ENCODE measurements around the gene LPCAT1. TPM values are rescaled to one million over a fixed set of nuclear protein-coding genes. Genes with fewer than 3 reads are reported as not detected.
A peak's percentile ranks its signal among the peaks of the same experiment; 100 is the strongest.

LPCAT1 gene
- total RNA-seq, 2 donors from 2014 or later = 13.8 to 16.7 TPM

DNA sequence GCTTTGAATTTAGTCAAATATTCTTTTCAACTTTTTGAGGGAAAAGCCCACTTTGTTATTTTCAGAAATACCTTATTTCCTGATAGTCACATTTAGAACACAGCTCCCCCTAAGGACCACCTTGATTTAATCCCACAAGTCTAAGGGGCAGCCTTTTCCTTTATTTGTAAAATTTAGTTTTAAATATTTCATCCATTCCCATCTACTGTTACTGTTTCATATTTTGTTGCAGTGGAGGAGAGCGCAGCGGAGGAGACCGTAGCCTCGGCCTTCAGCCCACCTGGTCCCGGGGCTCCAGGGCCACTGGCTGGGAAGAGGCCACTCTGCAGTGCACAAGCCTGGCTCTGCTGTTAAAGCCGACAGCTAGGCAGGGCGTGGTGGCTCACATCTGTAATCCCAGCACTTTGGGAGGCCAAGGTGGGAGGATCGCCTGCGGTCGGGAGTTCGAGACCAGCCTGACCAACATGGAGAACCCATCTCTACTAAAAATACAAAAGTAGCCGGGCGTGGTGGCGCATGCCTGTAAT, 19.6 kb downstream of the LPCAT1 start:
- intact Hi-C loops (cut with DNase I, micrococcal nuclease) = no loop called here
- ATAC-seq (no peak), DNase-seq (no peak)

DNA sequence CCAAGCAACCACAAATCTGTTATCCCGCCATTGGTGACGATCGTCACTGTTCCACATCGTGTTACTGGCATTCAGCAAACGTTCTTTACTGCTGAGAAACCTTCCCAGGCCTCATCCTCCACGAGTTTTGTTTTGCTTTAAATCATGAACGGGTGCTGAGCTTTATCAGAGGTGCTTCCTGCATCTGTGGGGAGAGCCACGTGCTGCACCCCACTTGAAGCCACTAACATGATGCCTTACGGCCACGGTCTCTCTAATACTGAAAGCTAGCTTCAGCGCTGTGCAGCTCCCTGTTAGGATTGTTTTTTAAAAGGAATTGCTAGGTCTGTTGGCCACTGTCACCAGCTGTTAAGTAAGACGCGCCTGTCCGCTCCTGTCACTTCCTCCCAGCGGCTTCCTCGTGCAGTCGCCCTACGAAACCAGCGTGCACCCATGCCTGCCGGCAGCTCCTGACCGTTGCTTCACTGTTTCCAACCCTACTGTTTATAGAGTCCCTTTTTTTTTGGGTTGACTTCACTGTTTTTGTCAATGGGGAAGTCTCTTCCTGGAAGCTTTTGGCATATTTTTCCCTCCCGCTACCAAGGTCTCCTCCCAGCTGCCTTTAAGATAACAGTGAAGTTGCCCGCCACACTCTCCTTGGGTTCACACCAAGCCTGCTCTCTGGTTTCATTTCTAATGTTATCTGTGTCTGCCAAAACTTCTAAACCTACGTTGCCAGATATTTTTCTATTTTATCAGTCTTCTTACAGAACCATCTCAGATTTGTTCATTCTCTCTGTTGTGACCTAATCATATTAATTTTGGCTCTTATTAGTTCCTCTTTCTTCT, 20.3 kb downstream of the LPCAT1 start:
- peak; percentile 40 to 61 for DNase-seq

DNA sequence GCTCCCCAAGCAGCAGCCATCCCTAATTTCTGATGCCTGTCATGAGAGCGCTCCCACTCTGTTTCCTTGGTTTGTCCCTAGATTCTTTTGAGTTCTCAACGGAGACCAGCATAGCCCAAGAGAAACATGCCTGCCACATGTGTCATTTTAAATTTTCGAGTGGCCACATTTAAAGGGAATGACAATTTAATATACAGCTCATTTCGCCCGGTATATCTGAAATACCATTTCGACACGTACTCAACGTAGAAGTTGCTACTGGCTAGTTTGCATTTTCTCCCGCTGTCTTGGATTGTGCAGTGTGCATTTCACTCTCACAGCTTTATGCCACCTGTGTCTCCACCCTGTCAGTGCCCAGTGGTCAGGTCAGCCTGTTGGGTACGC, 21.0 kb downstream of the LPCAT1 start:
- ATAC-seq (no peak), DNase-seq (no peak)
- intact Hi-C loops (cut with DNase I, micrococcal nuclease) = no loop called here

More for the DNA sequence above, 20.3 kb downstream of the LPCAT1 start:
- no peak for ATAC-seq
- intact Hi-C loops (cut with DNase I, micrococcal nuclease) = no loop called here

DNA sequence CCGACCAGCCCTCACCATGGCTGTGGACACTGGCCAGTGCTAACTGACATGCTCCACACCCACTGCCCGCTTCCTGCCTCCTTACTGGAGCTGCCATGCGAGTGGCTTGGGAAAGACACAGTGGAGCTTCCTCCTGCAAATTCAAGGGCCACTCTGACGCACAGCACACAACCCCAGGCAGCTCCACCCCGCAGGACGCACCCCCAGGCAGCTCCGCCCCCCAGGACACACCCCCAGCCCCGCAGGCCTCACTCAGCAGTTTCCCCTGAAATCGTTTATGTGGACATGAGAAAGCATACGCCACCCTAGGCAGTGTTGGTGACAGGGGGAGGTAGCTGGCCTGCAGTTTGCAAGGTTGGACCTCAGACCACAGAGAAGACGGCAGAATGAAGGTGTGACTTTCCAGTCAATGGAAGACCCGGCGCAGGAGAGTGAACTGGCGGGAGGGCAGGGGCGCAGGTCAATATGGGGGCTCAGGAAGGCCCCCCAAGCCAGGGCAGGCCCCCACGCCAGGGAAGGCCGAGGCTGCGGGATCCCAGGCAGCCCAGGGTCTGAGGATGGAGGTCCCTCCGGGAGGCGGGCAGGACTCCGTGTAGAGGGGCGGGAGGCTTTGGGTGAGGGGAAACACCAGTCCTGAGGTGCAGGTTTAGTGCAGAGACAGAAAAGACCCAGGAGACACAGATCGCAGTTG, 21.6 kb downstream of the LPCAT1 start:
- DNase-seq (peak in 1 of 2 donors; percentile 41), ATAC-seq (peak; percentile 59)
- intact Hi-C loops (cut with DNase I, micrococcal nuclease) = no loop called here

DNA sequence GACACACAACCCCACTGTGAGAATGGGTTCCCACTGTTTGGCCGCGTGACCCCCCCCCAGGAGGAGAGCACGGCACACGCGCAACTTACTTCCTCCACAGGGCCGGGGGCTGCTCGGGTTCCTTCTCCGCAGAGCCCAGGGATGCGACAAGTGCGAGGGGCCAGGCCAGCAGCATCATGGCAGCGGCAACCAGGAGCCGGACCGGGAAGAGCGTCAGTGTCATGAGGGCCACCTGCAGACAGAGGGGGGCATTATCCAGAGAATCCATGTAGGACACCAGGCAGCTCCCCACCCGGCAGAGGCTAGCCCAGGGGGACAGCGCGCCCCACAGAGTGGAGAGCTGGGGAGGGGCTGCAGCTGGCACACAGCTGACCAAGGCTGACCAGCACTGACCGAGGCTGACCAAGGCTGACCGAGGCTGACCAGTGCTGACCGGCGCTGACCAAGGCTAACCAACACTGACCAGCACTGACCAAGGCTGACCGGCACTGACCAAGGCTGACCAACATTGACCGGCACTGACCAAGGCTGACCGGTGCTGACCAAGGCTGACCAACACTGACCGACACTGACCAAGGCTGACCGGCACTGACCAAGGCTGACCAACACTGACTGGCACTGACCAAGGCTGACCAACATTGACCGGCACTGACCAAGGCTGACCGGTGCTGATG, 22.3 kb downstream of the LPCAT1 start:
- ATAC-seq (no peak), DNase-seq (no peak)
- intact Hi-C loops (cut with DNase I, micrococcal nuclease) = no loop called here

DNA sequence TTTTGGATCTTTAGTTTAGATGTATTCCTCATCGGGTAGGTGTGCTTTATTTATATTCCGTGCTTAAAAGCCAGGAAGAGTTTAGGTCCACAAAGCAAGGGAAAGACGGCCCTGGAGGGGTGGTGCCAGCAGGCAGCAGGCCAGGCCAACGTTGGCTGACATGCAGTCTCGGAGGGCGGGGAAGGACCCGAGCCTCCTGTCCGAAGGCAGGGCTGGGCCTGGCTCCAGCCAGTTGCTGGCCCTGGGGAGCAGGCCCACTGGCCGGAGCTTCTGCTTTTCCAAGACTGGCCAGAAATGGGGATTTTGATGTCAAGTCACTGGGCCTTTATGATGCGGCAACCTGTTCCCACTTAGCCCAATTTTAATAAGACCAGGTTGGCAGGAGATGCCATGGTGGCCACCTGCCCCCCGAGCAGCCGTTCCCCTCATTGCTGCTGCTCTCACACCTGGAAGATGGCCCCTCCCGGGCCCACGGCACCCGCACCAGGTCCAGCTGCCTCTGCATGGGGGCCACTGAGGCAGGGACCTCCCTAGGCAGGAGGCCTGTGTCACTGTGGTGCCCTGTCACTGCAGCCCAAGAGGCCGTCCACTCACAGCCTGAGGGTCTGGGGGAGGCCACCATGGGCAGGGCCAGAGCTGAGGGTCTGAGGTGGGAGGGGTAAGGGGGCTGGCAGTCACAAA, 23.2 kb downstream of the LPCAT1 start:
- DNase-seq (peak in 1 of 2 donors; percentile 41), ATAC-seq (no peak)

DNA sequence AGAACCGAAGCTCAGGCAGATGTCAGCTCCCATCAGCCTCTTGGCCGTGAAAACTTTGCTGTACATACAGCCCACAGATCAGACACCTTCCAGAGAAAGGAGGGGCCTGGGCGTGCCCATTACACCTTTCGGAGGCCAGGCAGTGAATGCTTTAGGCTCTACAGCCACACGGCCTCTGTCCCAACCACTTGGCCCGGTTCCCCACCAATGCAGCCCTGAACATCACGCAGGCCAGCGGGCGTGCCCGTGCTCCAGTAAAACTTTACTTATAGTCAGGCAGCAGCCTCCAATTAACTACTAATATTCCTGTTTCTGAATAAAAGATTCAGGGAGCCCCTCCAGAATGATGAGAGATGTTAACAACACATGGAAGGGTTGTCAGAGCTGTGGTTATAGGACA, 23.9 kb downstream of the LPCAT1 start:
- no peak for DNase-seq
- ATAC-seq = no peak
- intact Hi-C loops (cut with DNase I, micrococcal nuclease) = no loop called here

More for the DNA sequence above, 23.2 kb downstream of the LPCAT1 start:
- intact Hi-C loops (cut with DNase I, micrococcal nuclease) = no loop called here

DNA sequence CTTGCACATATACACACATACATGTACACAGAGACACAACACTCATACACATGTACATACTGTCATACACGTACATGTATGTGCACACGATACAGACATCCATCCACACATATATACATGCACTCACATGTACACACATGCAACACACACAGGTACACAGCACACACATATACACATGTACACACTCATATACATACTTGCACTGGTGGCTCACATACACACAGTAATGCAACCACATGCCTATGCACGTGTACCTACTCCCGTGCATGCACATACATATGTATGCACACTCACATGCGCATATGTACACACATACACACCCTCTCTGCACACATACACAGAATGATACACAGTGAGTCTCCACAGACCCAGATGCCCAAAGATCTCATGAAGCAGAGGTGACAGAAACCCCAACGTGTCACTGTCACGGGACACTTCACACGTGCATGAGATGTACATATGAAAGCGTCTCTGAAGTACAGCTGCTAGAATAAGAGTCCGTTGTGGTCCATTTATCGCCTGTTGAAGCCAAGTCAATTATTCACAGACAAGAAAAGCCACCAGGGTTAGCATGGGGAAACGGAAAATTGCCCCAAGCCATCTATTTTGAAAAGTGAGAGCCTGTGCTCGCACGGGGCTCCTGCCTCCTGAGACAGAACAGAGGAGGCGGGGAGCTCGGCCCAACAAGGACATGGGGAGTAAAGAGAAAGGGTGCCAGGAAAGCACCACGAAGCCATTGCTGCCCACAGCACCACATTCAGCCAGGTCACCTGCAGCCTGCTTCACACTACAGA, 24.9 kb downstream of the LPCAT1 start:
- ATAC-seq (no peak), DNase-seq (no peak)
- intact Hi-C loops (cut with DNase I, micrococcal nuclease) = no loop called here

DNA sequence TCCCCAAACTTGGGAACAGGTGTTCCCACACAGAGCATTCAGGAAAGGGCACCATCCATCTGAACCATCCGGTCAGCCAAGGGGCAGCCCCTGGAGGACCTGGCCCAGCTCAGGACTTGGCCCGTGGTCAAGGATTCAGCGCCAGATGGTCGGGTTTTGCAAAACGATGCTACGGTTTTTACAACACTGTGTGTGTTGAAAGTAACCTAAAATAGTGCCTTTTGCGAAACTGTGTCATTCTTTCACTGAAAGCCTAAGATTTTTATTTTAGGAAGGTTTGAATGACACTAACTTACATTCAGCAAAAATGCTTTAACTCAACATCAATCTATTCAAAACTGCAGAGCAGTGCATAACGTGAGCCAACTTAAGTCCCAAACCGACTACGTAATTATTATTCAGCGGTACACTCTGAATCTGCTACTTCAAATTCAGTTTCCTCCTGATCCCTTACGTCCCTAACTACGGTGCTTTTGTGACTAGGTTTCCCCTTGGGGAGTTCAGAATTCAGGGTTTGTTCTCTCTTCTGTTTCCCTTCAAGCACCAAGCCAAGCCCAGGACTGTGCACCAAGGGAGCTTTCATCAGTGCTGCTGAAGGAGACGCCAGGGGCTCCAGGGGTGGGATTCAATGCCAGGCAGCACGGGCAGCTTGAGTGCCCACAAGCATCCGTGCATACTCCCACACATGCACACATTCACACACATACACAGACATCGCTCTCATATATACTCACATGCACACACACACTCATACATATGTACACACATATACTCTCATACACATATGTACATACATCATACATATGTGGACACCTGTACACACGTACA, 25.8 kb downstream of the LPCAT1 start:
- ATAC-seq (no peak), DNase-seq (no peak)
- intact Hi-C loops (cut with DNase I, micrococcal nuclease) = no loop called here

DNA sequence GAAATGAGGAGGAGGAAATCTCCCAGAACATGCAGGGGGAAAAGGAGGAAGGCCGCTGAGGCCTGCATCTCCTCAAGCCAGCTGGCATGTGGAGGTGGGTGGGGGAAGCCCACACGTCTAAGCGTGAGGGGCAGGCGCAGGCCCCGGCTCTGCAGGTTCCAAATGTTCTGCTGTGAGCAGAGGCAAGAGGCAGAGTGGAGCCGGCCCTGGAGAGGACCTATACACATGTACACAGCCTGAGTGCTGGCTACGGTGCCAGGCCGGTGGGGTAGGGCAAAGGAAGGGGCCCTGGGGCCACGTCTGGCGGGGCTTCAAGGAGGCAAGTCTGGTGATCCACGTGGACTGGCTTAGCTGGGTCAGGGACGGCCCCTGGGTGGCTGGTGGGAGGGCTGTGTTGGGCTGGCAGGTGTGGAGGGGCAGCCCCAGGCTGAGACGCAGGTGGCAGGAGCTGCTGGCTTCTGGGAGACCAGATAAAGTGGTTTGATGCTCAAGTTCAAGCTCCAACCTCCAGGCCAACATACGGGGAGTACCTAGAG, 26.4 kb downstream of the LPCAT1 start:
- intact Hi-C loops (cut with DNase I, micrococcal nuclease) = no loop called here
- DNase-seq (no peak), ATAC-seq (no peak)

DNA sequence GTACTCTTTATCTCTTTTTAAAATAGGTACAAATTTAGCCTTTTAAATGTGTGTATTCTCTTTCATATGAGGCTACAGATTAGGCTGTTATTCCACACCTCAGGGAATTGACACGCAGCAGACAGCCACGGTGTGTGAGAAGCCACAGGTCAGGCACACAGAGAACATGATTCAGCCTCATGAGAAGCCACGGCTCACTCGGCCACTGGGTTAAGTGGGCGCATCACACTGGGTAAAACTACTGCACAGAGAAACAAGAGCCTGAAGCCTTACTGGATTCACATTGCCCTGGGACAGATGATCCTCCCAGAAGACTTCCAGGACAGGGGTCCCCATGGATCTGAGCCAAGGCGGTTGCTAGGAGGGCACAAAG, 28.2 kb downstream of the LPCAT1 start:
- intact Hi-C loops (cut with DNase I, micrococcal nuclease) = no loop called here
- ATAC-seq (no peak), DNase-seq (no peak)

DNA sequence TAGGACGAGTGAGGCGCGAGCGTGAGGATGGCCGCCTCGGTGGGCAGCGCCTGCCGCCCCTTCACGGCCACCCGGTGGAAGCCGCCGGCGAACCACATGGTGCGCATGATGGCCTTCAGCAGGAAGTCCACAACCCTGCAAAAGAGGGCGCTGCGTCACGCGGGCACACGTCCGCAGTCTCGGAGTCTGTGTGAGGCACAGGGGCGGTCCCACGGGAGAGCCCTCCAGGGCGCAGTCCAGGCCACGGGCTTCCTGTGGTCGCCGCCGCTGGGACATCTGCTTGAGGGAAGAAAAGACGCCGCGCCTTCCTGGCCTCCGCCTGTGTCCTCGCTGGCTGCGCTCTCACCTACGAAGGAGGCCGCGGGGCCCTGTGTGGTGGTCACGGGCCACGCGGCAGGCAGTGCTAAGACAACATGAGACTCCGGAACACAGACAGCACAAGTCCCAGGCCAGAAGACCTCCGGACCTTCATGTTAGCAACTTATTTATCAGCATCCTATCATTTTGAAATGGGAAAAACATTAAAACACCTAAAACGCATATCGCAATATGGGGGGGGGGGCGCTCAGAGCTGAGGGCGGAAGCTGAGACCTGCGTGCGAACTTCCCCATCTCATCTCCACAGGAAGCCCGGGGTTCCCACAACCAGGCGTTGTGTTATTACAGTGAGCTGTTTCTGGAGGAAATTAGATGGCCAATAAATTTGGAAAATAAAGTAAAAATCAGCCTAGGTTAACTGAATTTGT, 28.8 kb downstream of the LPCAT1 start:
- intact Hi-C loops (cut with DNase I, micrococcal nuclease) = no loop called here
- DNase-seq (peak; percentile 57 to 64), ATAC-seq (no peak)

DNA sequence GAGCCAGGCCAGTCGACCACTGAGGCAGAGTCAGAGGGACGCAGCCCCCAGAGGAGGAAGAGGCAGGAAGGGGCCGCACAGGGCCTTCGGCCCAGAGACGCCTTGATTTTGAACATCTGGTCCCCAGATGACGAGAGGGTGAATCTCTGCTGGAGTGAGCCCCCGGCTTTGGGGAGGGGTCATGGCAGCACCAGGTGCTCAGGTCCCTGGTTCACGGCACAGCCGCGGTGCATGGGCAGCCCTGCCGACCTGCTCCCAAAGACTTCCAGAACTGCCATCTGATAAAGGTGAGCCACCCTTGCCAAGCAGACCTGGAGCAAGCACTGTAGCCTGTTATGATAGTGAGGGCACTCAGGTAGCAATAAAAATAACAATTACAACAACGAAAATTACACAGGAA, 29.8 kb downstream of the LPCAT1 start:
- ATAC-seq (no peak), DNase-seq (no peak)
- intact Hi-C loops (cut with DNase I, micrococcal nuclease) = no loop called here

DNA sequence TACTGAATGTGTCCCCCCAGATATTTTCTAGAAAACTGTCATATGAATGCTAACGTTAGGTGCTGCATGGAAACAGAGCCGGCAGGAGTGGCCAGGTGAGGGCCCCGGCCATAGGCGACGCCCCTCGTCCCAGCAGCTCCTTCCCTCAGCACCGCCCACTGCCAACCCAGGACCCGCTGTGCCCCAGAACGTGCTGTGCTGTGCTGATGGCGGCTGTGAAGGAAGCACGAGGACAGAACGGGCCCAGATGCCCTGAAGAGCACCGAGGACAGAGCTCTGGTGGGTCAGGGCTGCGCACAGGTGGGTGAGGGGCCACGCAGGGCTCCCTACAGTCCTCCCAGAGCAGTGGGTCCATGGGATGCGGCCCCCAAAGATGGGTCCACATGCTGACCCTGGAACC, 30.3 kb downstream of the LPCAT1 start:
- no peak for DNase-seq

DNA sequence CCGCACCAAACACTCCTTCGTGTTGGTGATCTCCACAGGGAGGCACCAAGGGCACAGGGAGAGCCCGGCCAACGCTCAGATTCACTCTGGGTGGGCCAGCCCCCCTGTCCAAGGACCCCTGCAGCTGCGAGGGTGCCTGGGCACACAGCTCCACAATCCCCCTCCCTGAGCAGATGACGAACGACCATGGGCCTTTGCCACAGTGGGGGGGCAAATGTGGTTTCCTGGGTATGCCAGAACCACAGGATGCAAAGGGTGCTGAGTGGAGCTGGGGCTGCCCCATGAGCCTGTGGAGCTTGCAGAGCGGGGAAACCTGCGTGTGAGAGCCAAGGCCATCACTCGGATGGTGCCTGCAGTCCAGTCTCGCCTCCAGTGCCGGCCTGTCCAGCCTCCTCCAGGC, 31.0 kb downstream of the LPCAT1 start:
- intact Hi-C loops (cut with DNase I, micrococcal nuclease) = no loop called here
- no peak for ATAC-seq
- no peak for DNase-seq

More for the DNA sequence above, 30.3 kb downstream of the LPCAT1 start:
- intact Hi-C loops (cut with DNase I, micrococcal nuclease) = no loop called here
- no peak for ATAC-seq

DNA sequence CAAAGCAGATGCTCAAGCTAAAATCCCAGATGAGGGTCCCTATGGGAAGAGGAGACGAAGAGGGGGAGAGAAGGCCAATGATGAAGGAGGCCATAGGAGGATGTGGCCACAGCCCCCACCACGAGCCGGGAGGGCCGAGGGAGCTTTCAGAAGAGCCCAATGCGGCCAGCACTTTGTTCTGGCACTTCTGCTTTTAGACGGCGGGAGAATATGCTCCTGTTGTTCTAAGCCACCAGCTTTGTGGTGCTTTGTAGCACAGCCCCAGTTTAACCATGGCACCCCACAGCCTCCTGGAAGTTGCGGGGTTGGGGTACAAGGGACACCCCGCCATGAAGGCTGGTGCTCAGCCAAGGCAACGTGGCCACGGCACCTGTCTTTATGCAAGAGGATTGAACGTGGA, 33.4 kb downstream of the LPCAT1 start:
- DNase-seq (no peak), ATAC-seq (no peak)
- intact Hi-C loops (cut with DNase I, micrococcal nuclease) = no loop called here

DNA sequence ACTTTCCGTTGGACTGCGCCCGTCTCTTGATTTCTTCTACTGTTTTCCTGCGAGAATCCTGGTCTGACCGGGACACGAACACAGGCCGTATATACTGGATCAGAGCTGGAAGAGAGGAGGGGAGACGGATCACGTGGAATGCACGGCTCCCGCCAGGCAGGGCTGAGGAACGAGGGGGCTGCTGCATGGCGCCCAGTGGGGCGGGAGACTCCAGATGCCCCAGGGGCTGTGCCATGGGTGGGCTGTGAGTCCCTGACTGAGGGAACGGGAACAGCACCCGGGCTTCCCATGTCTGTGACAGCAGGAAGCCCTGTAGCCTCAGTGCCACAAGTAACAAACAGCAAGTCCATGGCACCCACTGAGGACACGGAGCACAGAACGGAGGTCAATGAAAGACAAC, 34.0 kb downstream of the LPCAT1 start:
- no peak for ATAC-seq
- no peak for DNase-seq
- intact Hi-C loops (cut with DNase I, micrococcal nuclease) = no loop called here

All from left colon (tissue), 2 donors.